Neuronal stem cell (in vitro differentiated cells): ENCODE data around the gene HOXA1.

Experiments
- DNase-seq: peaks from one replicate; pipeline ENCODE4 v3.0.0-alpha.2; 2013; ENCODE audit warnings: low spot score
- H2AFZ ChIP-seq: one replicate; pipeline ENCODE4 v1.6.1; 2013; ENCODE audit warnings: mild to moderate bottlenecking, low read length, inconsistent platforms
- H2AK5ac ChIP-seq: 2 replicates; pipeline ENCODE4 v1.6.1; 2013; ENCODE audit warnings: low read depth, mild to moderate bottlenecking, inconsistent platforms, low read length, moderate library complexity, mixed read lengths
- H2BK120ac ChIP-seq: 2 replicates; pipeline ENCODE4 v1.6.1; 2013; ENCODE audit warnings: low read depth, mild to moderate bottlenecking, inconsistent platforms, low read length, moderate library complexity, mixed read lengths
- H2BK12ac ChIP-seq: one replicate; pipeline ENCODE4 v1.6.1; 2013; ENCODE audit warnings: low read length, inconsistent platforms
- H2BK15ac ChIP-seq: 2 replicates; pipeline ENCODE4 v1.6.1; 2013; ENCODE audit warnings: mild to moderate bottlenecking, low read length, inconsistent platforms, mixed read lengths
- H2BK5ac ChIP-seq: one replicate; pipeline ENCODE4 v1.6.1; 2013; ENCODE audit warnings: inconsistent platforms, mild to moderate bottlenecking, low read length, moderate library complexity
- H3K14ac ChIP-seq: one replicate; pipeline ENCODE4 v1.6.1; 2013; ENCODE audit warnings: low read length, inconsistent platforms
- H3K18ac ChIP-seq: 2 replicates; pipeline ENCODE4 v1.6.1; 2013; ENCODE audit warnings: low read length, inconsistent platforms
- H3K23ac ChIP-seq: 2 replicates; pipeline ENCODE4 v1.6.1; 2013; ENCODE audit warnings: low read depth, mild to moderate bottlenecking, mixed read lengths, low read length, inconsistent platforms; ENCODE audit not compliant: poor library complexity
- H3K27ac ChIP-seq: replicated peaks from 3 replicates; pipeline ENCODE4 v1.5.1; 2013; ENCODE audit warnings: low read length, inconsistent platforms
- H3K27me3 ChIP-seq, 3 experiments: 2 replicates each; pipeline ENCODE4 v1.6.1; 2013; ENCODE audit warnings: low read length in 3 of 3, mild to moderate bottlenecking in 2 of 3, inconsistent platforms in 1 of 3, low read depth in 1 of 3, mixed read lengths in 1 of 3, moderate library complexity in 1 of 3; ENCODE audit not compliant: control insufficient read depth in 3 of 3, insufficient read depth in 3 of 3
- H3K36me3 ChIP-seq, 2 donors: replicated peaks in 1 of 2; 2 replicates each; pipeline ENCODE4 v1.6.1; 2013; ENCODE audit warnings: low read length in 2 of 2; ENCODE audit not compliant: control insufficient read depth in 2 of 2, insufficient read depth in 2 of 2
- H3K4ac ChIP-seq: 2 replicates; pipeline ENCODE4 v1.6.1; 2013; ENCODE audit warnings: inconsistent platforms, mild to moderate bottlenecking, low read length, moderate library complexity
- H3K4me1 ChIP-seq, 2 donors: 1 replicate in 1 of 2; 2 replicates in 1 of 2; pipeline ENCODE4 v1.6.1; 2013; ENCODE audit warnings: low read length in 2 of 2, low read depth in 1 of 2; ENCODE audit not compliant: control insufficient read depth in 2 of 2, insufficient read depth in 1 of 2
- H3K4me2 ChIP-seq: one replicate; pipeline ENCODE4 v1.6.1; 2013; ENCODE audit warnings: mild to moderate bottlenecking, low read length, inconsistent platforms; ENCODE audit not compliant: insufficient read depth, poor library complexity, severe bottlenecking
- H3K4me3 ChIP-seq, 2 donors: 2 replicates each; pipeline ENCODE4 v1.5.1; 2013; ENCODE audit warnings: low read length in 2 of 2, mild to moderate bottlenecking in 2 of 2, inconsistent platforms in 1 of 2, moderate library complexity in 1 of 2
- H3K79me1 ChIP-seq: one replicate; pipeline ENCODE4 v1.6.1; 2013; ENCODE audit warnings: low read depth, mild to moderate bottlenecking, inconsistent platforms, low read length, moderate library complexity
- H3K9ac ChIP-seq: one replicate; pipeline ENCODE4 v1.6.1; 2013; ENCODE audit warnings: mild to moderate bottlenecking, low read depth, low read length, inconsistent platforms; ENCODE audit not compliant: poor library complexity
- H3K9me3 ChIP-seq, 2 donors: replicated peaks in 1 of 2; 2 replicates each; pipeline versions ENCODE3 to v1.6.1; 2013; ENCODE audit warnings: low read length in 2 of 2, mild to moderate bottlenecking in 2 of 2, inconsistent platforms in 1 of 2, low read depth in 1 of 2, mixed read lengths in 1 of 2, moderate library complexity in 1 of 2; ENCODE audit not compliant: control insufficient read depth in 2 of 2, insufficient read depth in 1 of 2
- H4K8ac ChIP-seq: one replicate; pipeline ENCODE4 v1.6.1; 2013; ENCODE audit warnings: low read depth, mild to moderate bottlenecking, inconsistent platforms, low read length, moderate library complexity
- H4K91ac ChIP-seq: one replicate; pipeline ENCODE4 v1.6.1; 2013; ENCODE audit warnings: low read length, low read depth, mild to moderate bottlenecking, inconsistent platforms; ENCODE audit not compliant: poor library complexity
- WGBS, 2 donors: extraction: QIAGEN DNeasy Blood & Tissue Kit; methylation state at CpG; one replicate each; pipeline ENCODE4 v1.1.7; 2013; ENCODE audit warnings: missing lambda C conversion rate in 2 of 2, mixed read lengths in 1 of 2; ENCODE audit not compliant: insufficient read length in 2 of 2, insufficient replicate concordance in 1 of 2; ENCODE audit errors: extremely low coverage in 2 of 2; 5-methylcytosine and 5-hydroxymethylcytosine counted together

The HOXA1 gene

GRCh38 chr7:27073076-27073475, 22.7 kb downstream of the HOXA1 start:
- H3K4me2 ChIP-seq = no peak overlapping the region
- no peak overlapping the region for H3K18ac ChIP-seq
- no peaks in the 10 kb centered on the region for H3K4me1 ChIP-seq
- H2BK120ac ChIP-seq = no peak overlapping the region
- no peaks in the 10 kb centered on the region for H3K9me3 ChIP-seq
- H4K8ac ChIP-seq = no peak overlapping the region
- no peaks in the 10 kb centered on the region for H3K79me1 ChIP-seq
- no peak overlapping the region for H3K4me3 ChIP-seq
- no peak for DNase-seq
- H2BK5ac ChIP-seq = no peak overlapping the region
- H3K27me3 ChIP-seq = no peaks in the 10 kb centered on the region
- no peak overlapping the region for H3K9ac ChIP-seq
- H3K27ac ChIP-seq = no peak overlapping the region
- no peak overlapping the region for H2AFZ ChIP-seq
- no peaks in the 10 kb centered on the region for H3K36me3 ChIP-seq
- H4K91ac ChIP-seq = no peak overlapping the region
- H2BK15ac ChIP-seq = no peak overlapping the region
- H3K4ac ChIP-seq = no peak overlapping the region
- no peak overlapping the region for H3K14ac ChIP-seq
- H2AK5ac ChIP-seq = no peak overlapping the region
- no peak overlapping the region for H3K23ac ChIP-seq
- no peak overlapping the region for H2BK12ac ChIP-seq

GRCh38 chr7:27071622-27072390, 24.0 kb downstream of the HOXA1 start:
- no CpG with 5 or more reads among the region's 6 CpGs for WGBS, 2 donors
- no peak overlapping the region for H3K9ac ChIP-seq
- no peak overlapping the region for H2BK5ac ChIP-seq
- no peaks in the 10 kb centered on the region for H3K4me1 ChIP-seq
- no peak overlapping the region for H3K27ac ChIP-seq
- H2BK15ac ChIP-seq = no peak overlapping the region
- H3K9me3 ChIP-seq = no peaks in the 10 kb centered on the region
- H3K4me2 ChIP-seq = no peak overlapping the region
- no peak overlapping the region for H2BK12ac ChIP-seq
- H2AK5ac ChIP-seq = no peak overlapping the region
- H3K23ac ChIP-seq = no peak overlapping the region
- no peak for DNase-seq
- no peak overlapping the region for H4K8ac ChIP-seq
- no peak overlapping the region for H3K14ac ChIP-seq
- H2BK120ac ChIP-seq = no peak overlapping the region
- no peaks in the 10 kb centered on the region for H3K79me1 ChIP-seq
- no peak overlapping the region for H4K91ac ChIP-seq
- no peaks in the 10 kb centered on the region for H3K27me3 ChIP-seq
- no peaks in the 10 kb centered on the region for H3K36me3 ChIP-seq
- H3K4ac ChIP-seq = no peak overlapping the region
- H2AFZ ChIP-seq = no peak overlapping the region
- no peak overlapping the region for H3K4me3 ChIP-seq
- H3K18ac ChIP-seq = no peak overlapping the region

DNA sequence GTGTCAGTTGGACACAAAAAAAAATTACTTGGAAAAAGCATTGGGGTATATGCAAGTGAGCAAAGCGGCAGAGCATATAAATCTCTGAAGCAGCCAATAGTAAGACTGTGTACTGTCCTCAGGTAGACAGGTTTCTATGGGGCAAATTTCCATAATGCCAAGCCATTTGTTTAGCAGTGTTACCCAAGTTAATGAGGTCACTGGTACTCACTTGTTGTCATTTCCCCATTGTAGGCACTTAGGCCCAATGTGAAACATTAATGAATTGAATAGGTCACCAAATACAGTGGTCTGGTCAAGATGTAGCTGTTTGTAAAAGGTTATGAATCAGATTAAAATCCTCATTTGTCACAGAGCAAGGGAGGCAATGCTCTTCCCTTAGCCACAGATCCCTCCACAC, 27.5 kb downstream of the HOXA1 start:
- WGBS, 2 donors = no CpG with 5 or more reads among the region's 1 CpG

DNA sequence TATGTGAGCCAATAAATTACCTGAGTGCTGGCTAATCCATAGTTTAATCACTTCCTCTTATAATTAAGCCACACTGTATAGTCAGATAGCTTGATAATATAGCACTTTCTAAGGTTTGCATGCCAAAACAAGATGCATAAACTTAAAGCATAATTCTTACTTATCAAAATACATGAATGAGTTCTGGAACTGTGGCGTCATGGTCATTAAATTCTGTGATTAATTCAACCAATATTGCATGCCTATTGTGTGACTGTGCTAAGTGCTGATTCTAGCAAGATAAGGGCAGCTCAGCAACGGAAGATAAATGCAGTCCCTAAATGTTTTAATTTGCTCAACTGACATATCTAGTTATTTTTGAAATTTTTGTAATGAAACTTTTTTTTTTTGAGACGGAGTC, 29.7 kb downstream of the HOXA1 start:
- Histone ChIP-seq H2BK5ac (no peak overlapping the region), H4K8ac (no peak overlapping the region), H2BK15ac (no peak overlapping the region), H2AK5ac (no peak overlapping the region), H3K4ac (no peak overlapping the region), H3K36me3 (no peaks in the 10 kb centered on the region), H3K14ac (no peak overlapping the region), H2BK120ac (no peak overlapping the region), H4K91ac (no peak overlapping the region), H3K4me3 (no peak overlapping the region), H3K4me2 (no peak overlapping the region), H3K4me1 (no peaks in the 10 kb centered on the region), H2AFZ (no peak overlapping the region), H3K27ac (no peak overlapping the region), H3K9me3 (no peaks in the 10 kb centered on the region), H3K9ac (no peak overlapping the region), H3K23ac (no peak overlapping the region), H3K27me3 (no peaks in the 10 kb centered on the region), H3K79me1 (no peaks in the 10 kb centered on the region), H2BK12ac (no peak overlapping the region), H3K18ac (no peak overlapping the region)
- no peak for DNase-seq
- WGBS, 2 donors = no CpG with 5 or more reads among the region's 3 CpGs

More for the DNA sequence above, 27.5 kb downstream of the HOXA1 start:
- Histone ChIP-seq H2BK12ac (no peak overlapping the region), H3K79me1 (no peaks in the 10 kb centered on the region), H3K27ac (no peak overlapping the region), H3K14ac (no peak overlapping the region), H3K4ac (no peak overlapping the region), H3K27me3 (no peaks in the 10 kb centered on the region), H3K36me3 (no peaks in the 10 kb centered on the region), H2AK5ac (no peak overlapping the region), H4K91ac (no peak overlapping the region), H3K9ac (no peak overlapping the region), H3K9me3 (no peaks in the 10 kb centered on the region), H3K4me3 (no peak overlapping the region), H3K23ac (no peak overlapping the region), H2BK120ac (no peak overlapping the region), H3K4me1 (no peaks in the 10 kb centered on the region), H4K8ac (no peak overlapping the region), H2AFZ (no peak overlapping the region), H3K18ac (no peak overlapping the region), H2BK5ac (no peak overlapping the region), H3K4me2 (no peak overlapping the region), H2BK15ac (no peak overlapping the region)
- DNase-seq = no peak
